Esophagus squamous epithelium (tissue), 4 donors: Measurements from ENCODE around the gene FAM171A1.

ENCODE experiments used
- CTCF ChIP-seq, 6 experiments: fragments of 450-650 bp in 4 of 6; fragments of 200-600 bp in 2 of 6; sonication (generic) in 2 of 6; IDR thresholded peaks; one replicate each; pipeline ENCODE4 v1.5.1; 2016 to 2019; ENCODE audit warnings: antibody characterized with exemption in 6 of 6, mild to moderate bottlenecking in 4 of 6, moderate library complexity in 4 of 6
- POLR2A ChIP-seq, 4 donors: fragments of 450-650 bp; IDR thresholded peaks; one replicate each; pipeline ENCODE4 v1.6.1; 2017; ENCODE audit warnings: antibody characterized with exemption in 4 of 4, mild to moderate bottlenecking in 4 of 4, moderate library complexity in 3 of 4

DNA sequence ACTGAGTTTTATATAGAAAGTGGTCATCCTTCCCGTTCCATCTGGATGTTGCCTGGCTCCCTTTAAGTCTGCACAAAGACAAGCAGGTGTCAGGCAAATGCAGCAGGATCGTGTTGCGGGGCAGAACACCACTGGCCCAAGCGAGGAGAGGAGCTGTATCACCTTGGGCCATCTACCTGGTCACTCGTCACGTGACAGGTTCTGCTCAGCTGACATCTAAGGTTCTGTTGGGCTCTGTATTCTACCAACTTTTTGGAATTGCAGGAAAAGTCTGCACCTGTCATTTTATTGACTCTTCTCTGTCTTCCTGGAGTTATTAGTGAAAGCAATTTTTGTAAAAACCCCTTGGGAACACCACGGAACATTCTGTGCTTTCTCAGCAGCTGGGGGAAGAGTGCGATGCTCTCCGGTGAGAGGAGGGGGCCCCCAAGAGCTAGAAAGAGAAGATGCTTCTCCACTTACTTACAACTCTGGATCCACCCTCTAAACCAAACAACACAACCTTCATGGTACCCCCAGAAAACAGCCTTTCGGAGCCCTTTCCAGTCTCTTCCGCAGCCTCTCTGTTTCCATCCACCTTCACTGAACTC, 119.2 kb downstream of the FAM171A1 start:
- TF ChIP-seq CTCF (IDR thresholded peaks at IDR 0.05) = no peak
- TF ChIP-seq POLR2A (IDR thresholded peaks at IDR 0.05) = no peak
